ENCODE results near the gene RAPGEF2.

RAPGEF2 gene

GRCh38 chr4:159216834-159217233 is 114.0 kb downstream of the RAPGEF2 start:
- no peak for DNase-seq (ENCODE audit: low read depth)
- no peak overlapping the region for H3K4me3 ChIP-seq (ENCODE audit: low read depth, low read length)
- TF ChIP-seq CTCF (IDR thresholded peaks at IDR 0.05; ENCODE audit: low read depth, low read length) (no peak), POLR2A (IDR thresholded peaks at IDR 0.05; ENCODE audit: extremely low read depth, insufficient read length) (no peak), MYC (IDR thresholded peaks at IDR 0.05; ENCODE audit: low read depth, low read length) (no peak)
- TF ChIP-seq, protein P1, sequence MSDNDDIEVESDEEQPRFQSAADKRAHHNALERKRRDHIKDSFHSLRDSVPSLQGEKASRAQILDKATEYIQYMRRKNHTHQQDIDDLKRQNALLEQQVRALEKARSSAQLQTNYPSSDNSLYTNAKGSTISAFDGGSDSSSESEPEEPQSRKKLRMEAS (IDR thresholded peaks at IDR 0.05; ENCODE audit: low read depth, low read length): no peak

DNA sequence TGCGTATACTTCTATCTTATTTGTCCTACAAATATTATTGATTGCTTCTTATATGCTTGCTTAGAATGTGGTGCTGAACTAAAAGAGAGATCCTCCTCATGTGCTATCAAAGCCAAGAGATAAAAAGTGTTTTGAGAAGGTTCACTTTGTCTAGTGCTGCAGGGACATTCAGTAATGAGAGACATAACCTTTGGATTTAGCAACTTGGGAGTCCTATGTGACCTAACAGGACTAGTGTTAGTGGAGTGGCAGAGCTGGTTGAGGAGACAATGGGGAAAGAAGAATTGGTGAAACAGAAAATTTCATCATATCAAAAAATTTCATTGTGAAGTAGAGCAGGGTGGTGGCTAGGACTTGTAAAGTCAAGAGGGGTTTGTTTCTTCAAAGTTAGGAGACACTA is 117.0 kb downstream of the RAPGEF2 start:
- TF ChIP-seq CTCF (IDR thresholded peaks at IDR 0.05; ENCODE audit: low read depth, low read length) (no peak), POLR2A (IDR thresholded peaks at IDR 0.05; ENCODE audit: extremely low read depth, insufficient read length) (no peak), MYC (IDR thresholded peaks at IDR 0.05; ENCODE audit: low read depth, low read length) (no peak)
- TF ChIP-seq, protein P1 (IDR thresholded peaks at IDR 0.05; ENCODE audit: low read depth, low read length): no peak
- H3K4me3 ChIP-seq (ENCODE audit: low read depth, low read length): no peak overlapping the region
- no peak for DNase-seq (ENCODE audit: low read depth)

DNA sequence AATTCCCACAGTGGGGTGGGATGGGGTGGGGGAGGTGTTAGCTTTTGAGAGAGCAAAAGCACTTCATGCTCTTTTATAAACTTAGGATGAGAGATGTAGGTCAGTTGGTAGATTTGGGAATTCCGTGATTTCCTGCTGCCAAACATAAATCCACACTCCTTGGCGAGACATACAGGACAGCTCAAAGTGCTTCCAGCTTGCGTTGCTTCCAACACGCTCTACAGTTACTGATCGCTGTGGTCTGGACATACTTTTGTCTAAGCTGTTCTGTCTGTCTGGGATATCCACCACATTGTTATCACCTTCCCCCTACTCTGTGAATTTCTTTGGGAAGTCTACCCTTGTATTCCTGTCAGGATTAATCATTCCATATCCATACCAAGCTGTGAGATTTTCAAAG is 117.5 kb downstream of the RAPGEF2 start:
- TF ChIP-seq CTCF (IDR thresholded peaks at IDR 0.05; ENCODE audit: low read depth, low read length): no peak
- TF ChIP-seq, protein P1 (IDR thresholded peaks at IDR 0.05; ENCODE audit: low read depth, low read length): no peak
- no peak for TF ChIP-seq MYC (IDR thresholded peaks at IDR 0.05; ENCODE audit: low read depth, low read length)
- DNase-seq (ENCODE audit: low read depth): no peak
- no peak overlapping the region for H3K4me3 ChIP-seq (ENCODE audit: low read depth, low read length)

GRCh38 chr4:159221280-159221679 is 118.4 kb downstream of the RAPGEF2 start:
- DNase-seq (ENCODE audit: low read depth): no peak
- TF ChIP-seq CTCF (IDR thresholded peaks at IDR 0.05; ENCODE audit: low read depth, low read length): no peak
- TF ChIP-seq, protein P1 (IDR thresholded peaks at IDR 0.05; ENCODE audit: low read depth, low read length): no peak
- TF ChIP-seq MYC (IDR thresholded peaks at IDR 0.05; ENCODE audit: low read depth, low read length): no peak
- no peak for TF ChIP-seq POLR2A (IDR thresholded peaks at IDR 0.05; ENCODE audit: extremely low read depth, insufficient read length)

GRCh38 chr4:159222043-159222552 is 119.2 kb downstream of the RAPGEF2 start:
- H3K4me3 ChIP-seq (ENCODE audit: low read depth, low read length): no peak overlapping the region
- TF ChIP-seq POLR2A (IDR thresholded peaks at IDR 0.05; ENCODE audit: extremely low read depth, insufficient read length): no peak
- TF ChIP-seq CTCF (IDR thresholded peaks at IDR 0.05; ENCODE audit: low read depth, low read length): no peak
- TF ChIP-seq MYC (IDR thresholded peaks at IDR 0.05; ENCODE audit: low read depth, low read length): no peak
- TF ChIP-seq, protein P1 (IDR thresholded peaks at IDR 0.05; ENCODE audit: low read depth, low read length): no peak
- no peak for DNase-seq (ENCODE audit: low read depth)

More at GRCh38 chr4:159221280-159221679, 118.4 kb downstream of the RAPGEF2 start:
- H3K4me3 ChIP-seq (ENCODE audit: low read depth, low read length): no peak overlapping the region

Data from NB4 (cell line).